Retina (tissue), 1 donor: ENCODE results near the gene CFAP90.

Source experiments
- DNase-seq: peaks from one replicate; pipeline ENCODE4 v3.0.0-alpha.2; 2016

CFAP90 gene

GRCh38 chr5:7815892-7816534, 34.9 kb downstream of the CFAP90 start:
- DNase-seq: peak; percentile 88

GRCh38 chr5:7814816-7815215, 36.1 kb downstream of the CFAP90 start:
- no peak for DNase-seq

DNA sequence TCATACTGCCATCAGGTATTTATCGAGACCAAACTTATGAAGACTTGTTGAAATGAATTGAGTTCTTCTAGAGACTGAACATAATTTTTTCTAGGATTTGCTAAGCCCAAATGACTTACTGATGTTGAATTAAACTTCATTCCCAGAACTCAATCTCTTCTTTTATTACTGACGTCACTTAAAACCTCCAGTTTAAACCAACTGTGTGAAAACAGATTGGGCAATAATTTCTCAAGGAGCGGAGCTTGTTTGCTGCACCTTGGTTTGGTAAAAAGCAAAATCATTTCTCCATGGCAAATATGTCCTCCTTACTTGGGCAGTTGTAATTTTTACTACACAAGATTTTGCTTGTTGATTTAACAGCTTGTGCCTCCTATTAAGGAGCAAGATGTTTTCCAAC, 37.4 kb downstream of the CFAP90 start:
- no peak for DNase-seq

DNA sequence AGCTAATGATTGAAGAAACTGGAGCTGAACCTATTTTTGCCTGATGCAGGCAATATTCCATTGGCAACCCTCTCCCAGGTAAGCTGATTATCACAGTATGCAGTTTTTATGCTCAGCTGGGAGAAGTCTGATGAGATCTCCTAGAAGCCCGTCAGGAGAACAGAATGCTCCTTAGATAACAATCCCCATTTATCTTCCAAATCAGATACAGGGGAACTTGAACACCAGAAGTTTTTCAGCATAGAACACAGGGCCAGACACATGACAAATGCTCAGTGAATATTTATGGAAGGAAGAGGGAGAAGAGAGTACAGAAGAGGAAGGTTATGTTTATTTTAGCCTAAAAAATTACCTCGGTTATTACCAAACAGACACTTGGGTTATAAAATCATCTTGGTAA, 37.9 kb downstream of the CFAP90 start:
- DNase-seq: no peak

DNA sequence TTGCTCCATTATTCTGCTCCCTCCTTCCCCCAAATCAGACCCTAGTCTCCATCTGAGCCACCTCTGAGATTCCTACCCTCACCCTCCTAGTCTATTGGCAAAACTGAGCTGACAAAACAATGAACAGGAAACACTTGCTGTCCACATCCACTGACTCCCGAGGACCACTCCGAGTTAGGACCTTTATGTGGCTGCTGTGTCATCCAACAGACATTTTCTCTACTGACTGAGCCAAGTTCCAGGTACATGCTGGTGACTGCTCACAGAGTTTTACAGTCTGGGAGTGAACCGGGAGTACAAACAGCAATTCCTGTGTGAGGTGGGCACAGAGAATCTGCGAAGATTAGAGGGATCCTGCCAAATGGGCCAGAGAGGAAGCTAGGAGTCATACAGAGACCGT, 39.2 kb downstream of the CFAP90 start:
- DNase-seq: no peak

GRCh38 chr5:7808998-7809397, 41.9 kb downstream of the CFAP90 start:
- DNase-seq: no peak

DNA sequence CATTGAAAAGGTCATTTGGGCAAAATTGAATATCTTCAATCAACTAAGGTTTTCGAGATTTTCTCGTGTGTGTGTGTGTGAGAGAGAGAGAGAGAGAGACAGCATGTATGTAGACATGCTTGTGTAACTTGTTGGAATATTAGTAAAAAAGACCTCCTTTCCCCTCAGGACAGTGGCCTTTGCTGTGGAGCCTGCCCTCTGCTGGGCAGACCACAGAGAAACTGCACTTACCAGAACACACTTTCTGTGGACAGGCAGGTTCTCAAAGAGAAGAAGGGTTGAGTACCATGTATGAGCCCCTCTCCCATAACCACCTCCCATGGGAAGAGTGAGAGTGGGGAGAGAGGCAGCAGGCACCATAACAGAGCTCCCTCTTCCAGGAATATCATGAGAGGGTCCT, 45.6 kb downstream of the CFAP90 start:
- no peak for DNase-seq

GRCh38 chr5:7803937-7804336, 47.0 kb downstream of the CFAP90 start:
- DNase-seq: no peak

DNA sequence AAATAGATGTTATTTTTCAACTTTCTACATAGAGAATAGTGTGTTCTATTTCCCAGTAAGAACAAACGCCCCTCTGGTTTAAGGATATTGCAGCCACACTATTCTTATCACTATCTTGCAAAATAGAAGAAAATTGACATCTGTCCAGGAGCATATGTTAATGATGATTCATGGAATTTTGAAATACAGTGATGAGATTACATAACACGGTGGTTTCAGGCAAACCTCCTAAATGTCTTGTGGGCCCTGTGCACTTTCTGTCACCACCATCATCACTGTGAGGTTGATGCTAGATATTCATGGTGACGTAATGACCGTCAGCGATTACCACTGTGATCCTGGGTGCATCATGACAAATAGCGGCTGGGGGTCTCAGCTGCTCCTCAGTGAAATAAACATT, 48.1 kb downstream of the CFAP90 start:
- no peak for DNase-seq

DNA sequence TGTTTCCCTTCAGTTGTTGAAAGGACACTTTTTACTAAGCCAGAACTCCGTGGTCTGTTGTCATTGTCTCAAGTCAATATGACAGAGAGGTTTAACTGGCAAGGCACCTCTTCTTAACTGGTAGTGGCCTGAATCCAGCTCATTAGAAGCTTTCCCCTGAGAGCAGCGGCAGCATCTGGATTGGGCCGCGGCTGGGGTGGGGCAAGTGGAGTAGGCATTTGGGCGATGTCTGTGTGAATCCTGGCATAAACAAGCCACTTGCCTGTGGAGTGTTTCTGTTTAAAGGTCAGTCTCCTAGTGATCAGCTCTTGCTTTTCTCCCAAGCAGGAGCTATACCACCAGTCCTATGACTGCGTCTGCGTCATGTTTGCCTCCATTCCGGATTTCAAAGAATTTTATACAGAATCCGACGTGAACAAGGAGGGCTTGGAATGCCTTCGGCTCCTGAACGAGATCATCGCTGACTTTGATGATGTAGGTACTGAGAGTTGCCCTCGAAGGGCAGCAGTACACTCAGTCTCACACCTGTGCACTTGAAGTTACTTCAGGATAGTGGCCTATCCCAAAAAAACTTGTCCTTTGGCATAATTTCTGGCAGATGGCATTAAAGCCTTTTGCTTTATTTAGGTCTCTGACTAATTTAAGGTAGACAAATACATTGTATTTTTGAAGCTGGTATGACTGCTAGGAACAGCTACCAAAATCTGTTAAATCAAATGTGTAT, 48.9 kb downstream of the CFAP90 start:
- no peak for DNase-seq

GRCh38 chr5:7795306-7795705, 55.6 kb downstream of the CFAP90 start:
- DNase-seq: no peak

DNA sequence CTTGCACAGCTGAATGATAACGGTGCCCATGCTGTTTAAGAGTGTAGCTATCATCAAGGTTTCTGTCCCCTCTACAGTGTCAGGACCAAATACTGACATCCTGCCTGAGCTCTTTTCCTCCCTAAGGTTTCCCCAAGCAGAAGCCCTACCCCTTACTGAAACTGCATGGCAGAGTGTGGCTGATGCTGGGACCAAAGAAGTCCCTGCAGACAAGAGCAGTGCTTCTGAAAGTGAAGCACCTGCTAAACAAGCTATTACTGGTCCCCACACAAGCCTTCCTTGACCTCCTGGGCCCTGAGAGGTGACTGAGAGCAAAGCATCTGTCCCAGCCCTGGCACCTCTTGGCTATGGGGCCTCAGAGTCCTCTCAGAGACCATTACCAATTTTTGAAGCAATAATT, 56.1 kb downstream of the CFAP90 start:
- no peak for DNase-seq

GRCh38 chr5:7794311-7794710, 56.6 kb downstream of the CFAP90 start:
- DNase-seq: no peak

- no peak for DNase-seq
These were observed 57.0 kb downstream of the CFAP90 start for GRCh38 chr5:7793895-7794294.

GRCh38 chr5:7789567-7789966, 61.4 kb downstream of the CFAP90 start:
- no peak for DNase-seq

GRCh38 chr5:7787770-7788169, 63.2 kb downstream of the CFAP90 start:
- DNase-seq: no peak

- no peak for DNase-seq
These were observed 66.1 kb downstream of the CFAP90 start for GRCh38 chr5:7784683-7785380.

- no peak for DNase-seq
These were observed 69.0 kb downstream of the CFAP90 start for GRCh38 chr5:7781899-7782298.
